Ureter (tissue), 1 donor: Measurements from ENCODE around the gene POU1F1. TPM values are rescaled to one million over a fixed set of nuclear protein-coding genes. Genes with fewer than 3 reads are reported as not detected.
"Not testable (repeated sequence)": the region's sequence is repeated elsewhere in the genome, so short reads cannot be mapped to it uniquely, and the experiment has no call there.

ENCODE experiments used
- DNase-seq: peaks from one replicate; pipeline ENCODE4 v3.0.0-alpha.2; 2020; ENCODE audit warnings: low spot score
- total RNA-seq: library from RNA; stranded (reverse); gene quantifications from one replicate; pipeline ENCODE4 v1.2.4, GENCODE V29; 2023
- donor health status: DM: yes; HTN: yes; CAD: no.

Gene POU1F1
- not detected for total RNA-seq

GRCh38 chr3:87276484-87276883 lies at the start of gene POU1F1:
POU1F1 (minus strand) TSS chr3:87276584; CDS start chr3:87276462, 122 bp downstream.
- no peak for DNase-seq

DNA sequence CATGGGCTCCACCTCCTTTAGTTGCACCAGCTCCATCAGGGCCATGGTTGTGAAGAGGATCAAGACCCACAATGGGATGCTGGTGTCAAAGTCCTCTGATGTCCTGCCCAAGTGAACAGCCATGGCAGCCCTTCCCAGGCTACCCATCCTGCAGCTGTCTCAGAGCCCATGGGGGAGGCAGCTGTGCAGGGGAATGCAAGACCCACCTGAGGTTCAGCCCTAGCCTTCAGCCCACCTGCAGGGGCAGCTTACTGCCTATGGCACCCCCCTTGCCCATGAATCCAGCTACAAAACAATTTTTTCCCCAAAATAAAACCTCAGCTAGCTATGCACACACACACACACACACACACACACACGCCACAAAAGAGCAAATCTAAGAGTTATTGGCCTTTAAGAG lies 48.2 kb upstream of the POU1F1 start:
- DNase-seq, result no peak

DNA sequence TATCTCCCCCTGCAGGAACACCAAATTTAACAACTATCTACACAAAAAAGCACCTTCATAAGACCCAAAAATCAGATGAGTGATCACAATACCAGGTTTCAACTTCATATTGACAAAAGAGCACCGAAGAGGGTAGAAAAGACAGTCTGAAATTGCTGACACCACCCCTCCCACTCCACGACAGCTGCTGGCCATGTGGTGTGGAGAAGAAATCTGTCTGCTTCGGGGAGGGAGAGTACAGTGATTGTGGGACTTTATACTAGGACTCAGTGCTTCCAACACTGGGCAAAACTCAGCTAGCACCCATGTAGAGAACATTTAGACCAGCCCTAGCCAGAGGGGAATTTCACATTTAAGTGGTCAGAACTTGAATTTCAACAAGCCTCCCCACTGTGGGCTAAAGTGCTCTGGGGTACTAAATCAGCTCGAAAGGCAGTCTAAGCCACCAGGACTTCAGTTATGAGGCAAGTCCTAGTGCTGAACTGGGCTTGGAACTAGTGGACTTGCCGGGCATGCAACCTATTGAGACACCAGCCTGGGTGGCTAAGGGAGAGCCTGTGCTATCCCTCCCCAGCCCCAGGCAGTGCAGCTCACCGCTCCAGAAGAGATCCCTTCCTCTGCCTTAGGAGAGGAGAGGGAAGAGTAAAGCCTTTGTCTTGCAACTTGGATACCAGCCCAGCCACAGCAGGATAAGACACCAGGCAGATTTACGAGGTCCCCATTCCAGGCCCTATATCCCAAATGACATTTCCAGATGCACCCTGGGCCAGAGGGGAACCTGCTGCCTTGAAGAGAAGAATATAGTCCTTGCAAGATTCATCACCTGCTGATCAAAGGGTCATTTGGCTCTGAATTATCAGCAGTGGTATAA lies 44.6 kb upstream of the POU1F1 start:
- DNase-seq, result no peak

GRCh38 chr3:87318617-87319021 lies 42.2 kb upstream of the POU1F1 start:
- DNase-seq, result no peak

- DNase-seq, result no peak
Observed at GRCh38 chr3:87317779-87318178, 41.4 kb upstream of the POU1F1 start.

DNA sequence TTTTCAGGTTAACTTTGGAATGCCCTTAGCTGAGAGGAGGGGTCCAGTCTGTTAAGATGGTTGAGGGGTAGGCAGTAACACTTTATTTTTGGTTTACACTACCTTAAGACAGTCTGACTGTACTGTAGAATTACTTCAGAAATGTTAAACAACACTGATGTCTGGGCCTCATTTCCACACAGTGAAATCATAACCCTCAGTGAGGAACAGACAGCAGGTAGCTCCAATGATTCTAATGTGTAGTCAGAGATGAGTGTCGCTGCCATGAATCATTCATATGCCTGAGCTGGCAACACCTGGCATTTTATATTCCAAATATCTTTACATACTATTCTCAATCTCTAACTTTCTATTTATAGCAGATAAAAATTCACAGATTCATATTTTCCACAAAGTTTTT lies 37.3 kb upstream of the POU1F1 start:
- no peak for DNase-seq

DNA sequence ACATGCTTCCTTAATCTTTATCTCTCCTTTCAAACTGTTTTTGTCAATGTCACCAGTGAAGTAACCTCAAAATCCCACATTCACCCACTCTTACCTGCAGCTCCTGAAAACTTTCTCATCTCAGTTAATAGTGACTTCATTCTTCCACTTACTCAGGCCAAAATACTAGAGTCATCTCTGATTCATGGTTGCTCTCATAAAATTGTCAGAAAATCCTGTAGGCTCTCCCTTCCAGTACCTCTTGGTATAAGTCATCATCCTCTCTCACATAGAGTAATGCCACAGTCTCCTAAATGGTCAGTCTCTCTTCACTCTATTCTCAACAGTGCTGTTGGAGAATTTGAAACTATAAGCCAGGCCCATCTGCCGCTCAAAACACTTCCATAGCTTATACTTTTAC lies 34.9 kb upstream of the POU1F1 start:
- no peak for DNase-seq

GRCh38 chr3:87309601-87310000 lies 33.2 kb upstream of the POU1F1 start:
- DNase-seq, result no peak

DNA sequence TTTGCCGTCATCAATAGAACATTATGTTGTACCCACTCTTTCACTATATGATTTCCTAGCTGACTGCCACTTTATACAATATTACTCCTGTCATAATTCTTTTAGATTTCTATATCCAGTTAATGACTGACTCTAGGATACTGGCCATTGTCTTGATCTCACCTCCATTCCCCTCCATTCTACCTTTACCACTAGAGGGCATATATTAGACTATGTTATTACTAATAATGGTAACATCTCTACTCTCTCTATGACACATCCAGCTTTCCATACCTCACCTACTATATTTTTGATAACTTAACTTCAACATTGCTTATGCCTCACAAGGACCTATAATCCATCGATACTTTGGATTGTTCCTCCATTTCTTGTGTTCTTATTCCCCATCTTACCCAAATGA lies 31.4 kb upstream of the POU1F1 start:
- no peak for DNase-seq

DNA sequence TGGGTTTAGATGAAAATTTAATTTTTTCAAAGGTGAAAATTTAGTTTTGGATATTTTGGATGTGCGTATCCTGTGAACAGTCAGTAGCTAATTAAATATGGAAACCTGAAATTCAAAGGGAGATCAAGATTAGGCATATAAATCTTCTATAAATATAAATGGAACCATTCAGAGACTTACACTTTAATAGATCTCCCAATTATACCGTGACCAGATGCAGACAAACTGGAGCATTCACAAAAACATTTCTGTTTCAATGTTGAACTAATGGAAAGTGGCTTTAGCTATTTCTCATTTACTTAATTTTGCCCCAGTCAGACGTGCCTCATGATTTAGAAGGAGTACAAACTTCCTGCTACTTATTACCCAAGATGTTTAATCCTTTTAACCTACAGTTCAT lies 29.1 kb upstream of the POU1F1 start:
- no peak for DNase-seq

GRCh38 chr3:87305031-87305430 lies 28.6 kb upstream of the POU1F1 start:
- DNase-seq, result not testable (repeated sequence)

DNA sequence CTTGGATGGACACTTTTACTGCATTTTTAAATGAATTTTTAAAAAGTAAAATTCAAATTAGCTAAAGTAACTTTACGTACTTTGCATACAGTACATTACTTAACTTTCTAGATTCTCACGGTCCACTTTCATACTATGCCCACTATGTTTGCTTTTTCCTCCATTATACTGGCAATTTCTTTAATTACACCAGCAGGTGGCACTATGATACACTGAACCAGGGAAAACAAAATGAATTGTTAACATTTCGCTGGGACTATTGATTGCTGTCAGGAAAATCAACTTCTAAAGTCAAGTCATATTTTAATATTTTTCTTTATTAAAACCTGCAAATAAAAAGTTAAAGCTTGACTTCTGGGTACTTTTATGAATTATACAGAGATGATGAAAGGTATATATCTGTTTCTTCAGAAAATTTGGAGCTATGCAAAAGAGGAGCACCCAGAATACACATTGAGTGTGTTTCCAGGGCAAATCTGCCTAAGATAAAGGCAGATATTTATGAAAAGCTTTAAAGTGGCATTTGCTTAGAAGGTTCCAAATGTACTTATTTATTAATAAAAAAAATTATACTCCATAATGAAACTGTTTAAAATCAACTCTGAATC lies 21.8 kb upstream of the POU1F1 start:
- DNase-seq, result no peak

- no peak for DNase-seq
Observed at GRCh38 chr3:87288446-87288845, 12.1 kb upstream of the POU1F1 start.

DNA sequence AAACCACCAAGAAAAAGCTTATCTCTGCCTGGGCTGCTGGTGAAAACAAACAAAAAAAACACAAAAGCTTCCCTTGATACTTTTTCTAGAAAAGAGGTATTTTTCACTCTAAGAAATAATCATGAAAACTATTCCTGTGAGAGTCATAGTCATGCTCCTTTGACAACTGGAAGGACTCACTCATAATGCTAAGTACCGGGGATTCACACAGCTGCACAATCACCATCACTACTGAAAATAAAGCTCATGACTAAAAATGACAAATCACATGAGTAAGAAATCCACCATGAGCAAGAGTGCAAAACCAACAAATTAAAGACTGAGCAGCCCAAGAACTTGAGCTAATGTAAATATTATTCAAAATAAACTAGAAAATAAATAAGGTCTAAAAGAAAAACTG lies 10.6 kb upstream of the POU1F1 start:
- DNase-seq, result no peak

DNA sequence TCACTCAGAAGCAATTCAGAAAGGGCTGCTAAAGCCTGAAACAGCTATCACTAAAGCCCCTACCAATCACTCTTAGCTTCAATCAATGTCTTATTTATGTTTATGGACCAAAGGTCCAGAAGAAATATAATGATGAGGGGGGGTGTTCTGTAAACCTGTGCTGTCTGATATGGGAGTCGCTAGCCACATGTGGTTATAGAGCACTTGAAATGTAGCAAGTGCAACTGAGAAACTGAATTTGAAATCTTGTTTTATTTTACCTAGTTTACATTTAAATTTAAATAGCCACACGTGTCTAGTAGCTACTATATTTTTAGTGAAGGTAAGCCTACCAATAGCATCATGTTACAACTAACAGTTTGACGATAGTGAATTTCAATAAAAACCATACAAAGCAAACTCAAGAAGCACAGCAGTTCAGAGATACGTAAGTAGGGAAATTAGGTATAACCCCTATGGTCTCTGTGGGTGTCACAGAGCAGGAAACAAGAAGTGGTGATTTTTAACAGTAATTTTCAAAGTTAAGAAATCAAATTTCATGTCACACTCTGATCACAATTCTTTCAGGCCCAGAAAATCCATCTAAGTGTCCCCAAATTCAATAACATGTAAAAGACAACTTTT lies 3.6 kb downstream of the POU1F1 start:
- no peak for DNase-seq

DNA sequence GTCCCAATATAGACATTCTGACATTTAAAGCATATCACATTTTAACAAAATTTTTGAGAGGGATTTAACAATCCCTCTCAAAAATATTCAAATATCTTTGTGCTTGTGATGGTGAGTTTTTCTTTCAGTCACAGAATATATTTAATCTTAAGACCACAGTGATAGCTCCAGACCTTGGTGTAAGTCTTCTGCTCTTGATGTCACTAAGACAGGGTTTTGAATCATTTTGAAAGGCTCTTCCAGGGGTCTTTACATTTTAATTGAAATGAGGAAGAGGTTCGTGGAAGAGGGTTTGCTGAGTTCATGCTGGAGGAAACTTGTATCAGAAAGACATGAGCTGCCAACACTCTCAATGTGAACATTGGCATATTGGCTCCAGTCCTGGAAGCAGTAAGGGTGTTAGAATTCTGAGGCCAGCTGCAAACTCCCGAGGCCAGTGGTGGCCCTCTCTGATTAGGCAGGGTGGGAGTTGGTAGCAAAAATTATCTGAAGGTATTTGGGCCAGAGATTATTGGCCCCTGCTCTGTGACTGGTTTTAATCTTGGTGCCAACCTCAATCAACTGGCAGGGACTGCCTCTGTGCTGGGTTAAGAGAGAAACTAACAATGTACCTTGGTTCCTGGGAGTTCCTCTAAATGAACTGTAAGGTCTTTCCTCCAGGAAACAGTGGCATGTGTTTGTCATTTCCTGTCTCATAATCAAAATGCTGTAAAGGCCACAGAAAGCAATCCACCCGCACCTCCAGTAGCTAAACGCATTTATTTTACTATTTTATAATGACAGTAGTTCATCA lies 5.3 kb downstream of the POU1F1 start:
- DNase-seq, result no peak

DNA sequence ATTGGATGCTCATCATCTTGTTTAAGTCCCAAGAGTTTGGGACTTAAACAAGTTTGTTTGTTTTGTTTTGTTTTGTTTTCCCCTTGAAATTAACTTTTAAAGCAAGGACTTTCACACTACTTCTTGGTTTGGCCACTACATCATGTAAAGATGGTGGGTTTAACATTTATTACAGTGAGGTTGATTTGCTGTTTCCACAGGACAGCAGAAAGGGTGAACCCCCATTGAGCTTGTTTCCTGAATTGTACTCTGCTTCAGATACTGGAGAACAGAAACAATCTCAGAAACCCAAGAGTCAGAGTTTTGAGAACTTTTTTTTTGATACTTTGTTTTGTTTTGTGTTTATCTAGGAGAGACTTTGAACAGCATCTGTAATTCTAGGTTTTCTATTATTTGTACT lies 6.7 kb downstream of the POU1F1 start:
- no peak for DNase-seq

DNA sequence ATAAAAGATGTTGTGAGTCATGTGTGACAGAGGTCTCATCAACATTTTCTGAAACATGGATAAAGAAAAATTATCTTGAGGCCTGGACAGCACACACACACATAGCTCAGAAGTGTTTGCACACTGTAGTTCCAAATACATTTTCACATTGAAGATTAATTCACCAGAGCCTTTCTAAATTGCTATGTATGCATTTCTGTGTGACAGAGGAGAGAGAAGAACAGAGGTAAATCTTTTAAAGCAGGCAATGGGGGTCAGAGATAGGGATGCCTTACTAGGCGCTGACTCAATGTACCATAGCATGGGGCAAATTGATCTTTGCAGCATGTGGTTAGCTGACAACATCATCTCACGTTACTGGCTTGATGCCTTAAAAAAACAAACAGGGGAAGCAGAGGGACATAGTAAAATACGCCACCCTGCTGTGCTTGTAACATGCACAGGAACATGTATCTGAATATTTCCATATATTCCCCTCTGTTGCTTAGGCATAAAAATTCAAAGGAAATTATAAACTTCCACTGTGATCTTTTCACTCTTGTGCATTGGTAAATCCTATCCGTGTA lies 7.7 kb downstream of the POU1F1 start:
- no peak for DNase-seq

DNA sequence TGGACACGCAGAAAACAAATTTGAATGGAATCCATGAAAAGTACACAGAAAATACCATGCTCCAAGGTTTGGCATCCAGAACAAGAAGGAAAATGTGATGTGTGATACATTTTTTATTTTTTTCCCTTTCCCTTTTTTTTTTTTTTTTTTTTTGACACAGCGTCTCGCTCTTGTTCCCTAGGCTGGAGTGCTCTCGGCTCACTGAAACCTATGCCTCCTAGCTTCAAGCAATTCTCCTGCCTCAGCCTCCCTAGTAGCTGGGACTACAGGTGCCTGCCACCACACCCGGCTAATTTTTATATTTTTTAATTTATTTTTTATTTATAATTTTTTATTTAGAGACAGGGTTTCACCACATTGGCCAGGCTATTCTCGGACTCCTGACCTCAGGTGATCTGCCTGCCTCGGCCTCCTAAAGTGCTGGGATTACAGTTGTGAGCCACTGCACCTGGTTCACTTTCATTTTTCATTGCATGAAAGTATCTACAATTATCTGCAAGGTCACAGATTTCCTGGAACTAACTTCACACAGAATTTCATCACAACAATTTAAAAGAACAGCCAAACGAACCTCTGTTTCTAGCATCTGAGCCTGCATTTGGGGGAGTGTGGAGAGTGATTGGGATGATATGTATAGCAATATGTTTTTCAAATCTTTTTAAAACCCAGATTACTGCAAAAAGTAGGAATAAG lies 8.3 kb downstream of the POU1F1 start:
- no peak for DNase-seq

DNA sequence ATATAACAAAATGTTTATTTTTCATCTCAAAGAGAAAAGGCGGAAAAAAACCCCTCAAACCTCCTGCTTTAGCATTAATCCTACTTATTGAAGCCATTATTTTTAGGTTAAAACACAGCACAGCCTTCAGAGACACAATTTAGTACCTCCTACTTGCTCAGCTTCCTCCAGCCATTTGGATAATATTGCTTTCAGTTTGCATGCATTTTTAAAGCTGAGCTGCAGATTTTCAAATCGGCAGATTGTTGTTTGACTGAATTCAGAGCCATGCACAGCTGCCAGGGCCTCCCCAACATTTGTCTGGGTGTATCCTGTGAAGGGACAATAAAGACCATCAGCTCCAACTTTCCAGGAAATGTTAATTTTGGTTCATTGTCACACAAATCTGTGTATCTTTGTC lies 14.5 kb downstream of the POU1F1 start:
- DNase-seq, result no peak

- DNase-seq, result no peak
Observed at GRCh38 chr3:87260270-87260669, 16.1 kb downstream of the POU1F1 start.
